ENCODE results near the gene SH3BGRL2.

The SH3BGRL2 gene

GRCh38 chr6:79718509-79719247 is 87.5 kb downstream of the SH3BGRL2 start:
- Histone ChIP-seq H3K4me3 (ENCODE audit: low read depth, low read length) (no peak overlapping the region), H3K9me3 (ENCODE audit: control insufficient read depth, low read length) (no peaks in the 10 kb centered on the region), H3K4me1 (peaks cover 8% of the 10 kb centered on the region), H3K4me2 (ENCODE audit: low read length) (no peak overlapping the region), H3K27me3 (ENCODE audit: control insufficient read depth, insufficient read depth, low read length) (no peaks in the 10 kb centered on the region), H3K9ac (no peak overlapping the region), H2AFZ (no peak overlapping the region), H3K79me2 (no peaks in the 10 kb centered on the region), H3K36me3 (ENCODE audit: control insufficient read depth, insufficient read depth, low read length) (no peaks in the 10 kb centered on the region), H3K27ac (no peak overlapping the region)
- no peak for TF ChIP-seq CTCF (IDR thresholded peaks at IDR 0.05)

- H3K4me1 ChIP-seq, result peaks cover 8% of the 10 kb centered on the region
- no peak overlapping the region for H3K4me3 ChIP-seq (ENCODE audit: low read depth, low read length)
- no peak overlapping the region for H2AFZ ChIP-seq
- no peaks in the 10 kb centered on the region for H3K79me2 ChIP-seq
- no peak for TF ChIP-seq CTCF (IDR thresholded peaks at IDR 0.05)
- no peaks in the 10 kb centered on the region for H3K27me3 ChIP-seq (ENCODE audit: control insufficient read depth, insufficient read depth, low read length)
- H3K9ac ChIP-seq, result no peak overlapping the region
- no peak overlapping the region for H3K4me2 ChIP-seq (ENCODE audit: low read length)
- H3K36me3 ChIP-seq (ENCODE audit: control insufficient read depth, insufficient read depth, low read length), result no peaks in the 10 kb centered on the region
- no peak overlapping the region for H3K27ac ChIP-seq
- no peaks in the 10 kb centered on the region for H3K9me3 ChIP-seq (ENCODE audit: control insufficient read depth, low read length)
These were observed 88.3 kb downstream of the SH3BGRL2 start for GRCh38 chr6:79719248-79719960.

GRCh38 chr6:79724816-79725215 is 93.7 kb downstream of the SH3BGRL2 start:
- H3K36me3 ChIP-seq (ENCODE audit: control insufficient read depth, insufficient read depth, low read length), result no peaks in the 10 kb centered on the region
- H3K4me2 ChIP-seq (ENCODE audit: low read length), result no peak overlapping the region
- no peak for TF ChIP-seq CTCF (IDR thresholded peaks at IDR 0.05)
- H2AFZ ChIP-seq, result no peak overlapping the region
- no peaks in the 10 kb centered on the region for H3K27me3 ChIP-seq (ENCODE audit: control insufficient read depth, insufficient read depth, low read length)
- H3K4me1 ChIP-seq, result no peaks in the 10 kb centered on the region
- H3K9ac ChIP-seq, result no peak overlapping the region
- H3K4me3 ChIP-seq (ENCODE audit: low read depth, low read length), result no peak overlapping the region
- H3K79me2 ChIP-seq, result no peaks in the 10 kb centered on the region
- H3K27ac ChIP-seq, result no peak overlapping the region
- H3K9me3 ChIP-seq (ENCODE audit: control insufficient read depth, low read length), result no peaks in the 10 kb centered on the region

- no peak for TF ChIP-seq CTCF (IDR thresholded peaks at IDR 0.05)
- H2AFZ ChIP-seq, result no peak overlapping the region
- H3K36me3 ChIP-seq (ENCODE audit: control insufficient read depth, insufficient read depth, low read length), result no peaks in the 10 kb centered on the region
- no peaks in the 10 kb centered on the region for H3K4me1 ChIP-seq
- no peak overlapping the region for H3K4me3 ChIP-seq (ENCODE audit: low read depth, low read length)
- H3K27me3 ChIP-seq (ENCODE audit: control insufficient read depth, insufficient read depth, low read length), result no peaks in the 10 kb centered on the region
- no peak overlapping the region for H3K4me2 ChIP-seq (ENCODE audit: low read length)
- H3K27ac ChIP-seq, result no peak overlapping the region
- no peaks in the 10 kb centered on the region for H3K79me2 ChIP-seq
- H3K9me3 ChIP-seq (ENCODE audit: control insufficient read depth, low read length), result no peaks in the 10 kb centered on the region
- no peak overlapping the region for H3K9ac ChIP-seq
These were observed 100.3 kb downstream of the SH3BGRL2 start for GRCh38 chr6:79731471-79731870.
